NCI-H446 treated with DMSO at 0.1 percent for 48 hours (cell line): ENCODE results near the gene KCNK2.

Experiments
- DNase-seq: peaks from one replicate; lab custom pipeline; 2025; lab: John Stamatoyannopoulos, UW

Gene KCNK2

DNA sequence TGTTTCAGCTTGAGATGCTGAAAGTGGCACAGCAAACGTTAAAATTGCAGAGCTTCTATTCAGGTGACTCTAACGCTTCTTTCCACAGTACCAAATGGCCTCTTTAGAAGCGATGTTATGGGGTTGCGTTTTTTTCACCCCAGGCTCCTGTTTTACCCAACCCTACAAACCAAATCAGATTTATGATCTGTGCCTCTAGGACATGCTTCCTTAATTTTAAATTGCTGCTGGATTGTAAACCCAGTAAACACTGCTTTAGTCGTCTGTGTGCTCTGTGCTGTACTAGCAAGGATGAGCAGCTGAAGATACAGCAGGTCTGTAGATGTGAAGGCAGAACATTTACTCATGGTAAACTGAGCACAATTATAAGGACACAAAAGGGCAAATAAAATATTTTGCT, 13.0 kb downstream of the KCNK2 start:
- DNase-seq, result no peak

GRCh38 chr1:215101511-215101910, 19.0 kb downstream of the KCNK2 start:
- DNase-seq, result no peak

- DNase-seq, result no peak
These were observed 21.7 kb downstream of the KCNK2 start for GRCh38 chr1:215104283-215104682.

DNA sequence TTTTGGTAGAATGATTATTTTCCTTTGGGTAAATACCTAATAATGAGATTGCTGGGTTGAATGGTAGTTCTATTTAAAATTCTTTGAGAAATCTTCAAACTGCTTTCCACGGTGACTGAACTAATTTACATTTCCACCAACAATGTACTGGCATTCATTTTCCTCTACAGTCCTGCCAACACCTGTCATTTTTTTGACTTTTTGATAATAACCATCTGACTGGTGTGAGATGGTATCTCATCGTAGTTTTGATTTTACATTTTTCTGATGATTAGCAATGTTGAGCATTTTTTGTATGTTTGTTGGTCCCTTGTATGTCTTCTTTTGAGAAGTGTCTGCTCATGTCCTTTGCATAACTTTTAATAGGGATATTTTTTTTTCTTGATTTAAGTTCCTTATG, 23.5 kb downstream of the KCNK2 start:
- no peak for DNase-seq

- no peak for DNase-seq
These were observed 26.6 kb downstream of the KCNK2 start for GRCh38 chr1:215109171-215109570.

DNA sequence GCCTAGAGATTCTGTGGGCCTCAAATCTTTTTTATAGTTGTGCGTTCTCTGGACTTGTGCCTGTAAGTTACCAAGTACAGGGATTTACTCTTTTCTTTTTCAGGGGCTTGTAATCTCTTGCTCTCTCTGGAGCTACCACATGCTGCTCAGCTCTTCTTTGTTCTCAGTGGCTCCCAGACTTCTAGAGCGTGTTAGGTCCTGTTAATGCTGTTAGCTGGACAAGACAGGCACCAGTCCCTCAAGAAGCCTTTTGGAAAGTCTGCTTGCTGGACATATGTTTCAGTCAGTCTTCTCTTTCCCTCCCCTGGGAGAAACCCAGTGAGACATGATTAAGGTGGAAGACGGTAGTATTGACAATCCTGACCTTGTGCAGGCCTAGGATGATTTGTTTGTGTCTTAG, 29.4 kb downstream of the KCNK2 start:
- no peak for DNase-seq

DNA sequence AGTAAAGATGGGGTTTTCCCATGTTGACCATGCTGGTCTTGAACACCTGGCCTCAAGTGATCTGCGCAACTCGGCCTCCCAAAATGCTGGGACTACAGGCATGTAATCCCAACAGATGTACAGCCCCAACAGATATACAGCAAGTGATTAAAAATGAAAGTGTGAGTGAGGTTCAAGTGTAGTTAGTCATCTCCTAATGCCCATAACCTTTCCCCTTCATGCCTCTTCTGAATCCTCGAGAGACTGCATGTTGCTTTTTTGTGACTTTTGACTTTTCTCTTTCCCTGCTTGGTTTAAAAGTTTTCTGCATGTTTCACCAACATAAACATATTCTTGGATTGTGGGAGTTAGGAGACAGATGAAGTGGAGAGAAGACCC, 31.2 kb downstream of the KCNK2 start:
- DNase-seq, result no peak

DNA sequence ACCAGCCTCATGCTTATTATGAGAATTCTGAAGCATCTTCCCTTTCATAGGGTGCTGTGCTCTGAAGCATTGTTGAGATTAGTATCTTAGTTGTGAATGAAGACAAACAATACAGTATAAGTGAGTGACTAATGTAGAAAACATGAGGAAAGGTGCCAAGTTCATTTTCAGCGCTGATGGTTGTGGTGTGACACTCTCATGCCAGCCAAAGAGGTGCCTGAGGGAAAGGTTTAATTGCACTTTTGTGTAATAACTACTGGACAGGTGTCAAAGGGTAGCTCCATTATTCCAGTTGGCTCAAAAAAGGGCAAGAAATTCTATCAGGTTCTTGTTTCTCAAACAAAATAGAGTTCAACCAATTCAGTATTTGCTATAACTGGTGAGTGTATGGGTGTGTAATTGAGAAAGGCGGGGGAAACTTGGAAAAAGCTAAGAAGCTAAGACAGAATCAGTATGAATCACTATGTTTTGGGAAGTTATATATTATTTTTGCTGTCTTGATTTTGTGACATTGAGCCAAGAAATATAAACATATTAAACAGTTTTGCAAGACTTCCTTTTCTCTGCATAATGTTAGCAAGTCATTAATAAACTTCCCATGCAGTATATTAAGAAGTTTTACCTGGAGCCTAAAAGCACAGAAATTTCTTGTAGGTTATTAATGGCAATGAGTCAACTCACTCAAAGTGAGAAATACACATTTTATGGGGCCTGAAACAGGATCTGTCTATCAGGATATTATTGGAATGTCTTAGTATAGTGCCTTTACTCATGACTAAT, 31.8 kb downstream of the KCNK2 start:
- DNase-seq, result no peak

DNA sequence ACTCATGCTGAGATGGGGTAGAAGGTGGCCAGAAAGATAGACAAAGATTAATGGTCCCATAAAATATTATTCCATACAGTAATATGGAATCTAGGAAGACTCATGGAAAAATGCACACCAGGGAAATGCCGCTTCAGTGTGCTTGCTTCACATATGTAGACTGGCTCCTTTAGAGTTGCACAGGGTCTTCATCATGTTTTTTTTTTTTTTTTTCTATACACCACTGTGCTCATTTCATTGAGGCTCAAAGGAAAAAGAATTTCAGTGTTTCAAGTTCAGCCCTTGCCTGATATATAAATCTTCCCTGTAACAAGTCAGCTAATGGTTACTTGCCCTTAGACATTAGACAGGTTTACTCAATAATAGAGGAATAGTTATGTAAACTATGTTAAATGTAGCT, 33.2 kb downstream of the KCNK2 start:
- no peak for DNase-seq

DNA sequence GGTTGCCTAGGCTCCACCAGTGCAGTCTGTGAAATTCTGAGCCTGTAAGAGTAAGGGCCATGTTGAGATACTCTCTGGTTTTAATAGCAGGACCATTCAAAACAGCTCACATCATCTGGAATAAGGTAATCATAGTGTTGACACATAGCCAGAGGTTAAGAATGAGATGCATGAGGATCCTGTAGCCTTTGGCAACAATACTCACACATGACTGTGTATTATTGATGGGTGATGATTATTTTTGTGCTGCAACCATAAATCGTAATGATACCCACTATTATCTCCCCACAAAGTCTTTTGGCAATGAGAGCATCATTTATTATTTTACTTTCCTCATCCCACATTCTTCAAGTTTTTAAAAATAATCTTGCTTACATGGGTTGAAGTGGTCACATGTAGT, 35.5 kb downstream of the KCNK2 start:
- no peak for DNase-seq

- no peak for DNase-seq
These were observed 36.5 kb downstream of the KCNK2 start for GRCh38 chr1:215119056-215119455.

GRCh38 chr1:215119719-215120365, 37.3 kb downstream of the KCNK2 start:
- no peak for DNase-seq

DNA sequence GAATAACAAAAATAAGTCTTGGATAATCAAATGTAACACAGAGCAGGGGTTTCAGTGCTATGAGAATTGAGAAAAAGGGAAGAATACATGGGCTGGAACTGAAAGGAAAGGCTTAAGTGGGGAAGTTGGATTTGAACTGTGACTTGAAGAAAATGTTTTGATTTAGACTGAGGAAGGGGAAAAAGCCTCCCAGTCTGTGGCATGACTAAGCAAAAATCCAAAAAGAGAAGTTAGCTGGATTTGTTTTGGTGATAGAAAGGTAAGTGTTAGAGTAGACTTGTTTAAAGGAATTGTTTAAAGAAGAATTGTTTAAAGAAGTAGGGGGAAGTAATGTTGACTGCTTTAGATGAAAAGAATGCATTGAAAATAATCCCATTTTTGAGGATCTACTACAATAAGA, 46.0 kb downstream of the KCNK2 start:
- DNase-seq, result no peak

DNA sequence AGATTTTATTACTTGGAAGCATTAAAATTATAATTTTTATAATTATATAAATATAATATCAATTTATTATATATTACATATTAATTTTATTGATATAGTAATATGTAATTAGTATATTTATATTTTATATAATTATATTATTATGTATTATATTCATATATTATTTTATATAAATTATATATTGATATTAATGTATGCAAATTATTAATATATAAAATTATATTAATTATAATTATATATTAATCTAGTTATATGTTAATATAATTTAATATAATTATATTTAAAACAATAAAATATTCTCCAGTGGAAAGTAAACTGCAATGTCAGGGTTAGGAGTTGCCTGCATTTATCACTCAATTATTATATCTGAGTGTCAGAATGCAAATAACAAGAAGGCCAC, 48.8 kb downstream of the KCNK2 start:
- DNase-seq, result no peak

GRCh38 chr1:215132156-215132555, 49.6 kb downstream of the KCNK2 start:
- no peak for DNase-seq

GRCh38 chr1:215133532-215133931, 51.0 kb downstream of the KCNK2 start:
- DNase-seq, result no peak

- no peak for DNase-seq
These were observed 55.4 kb downstream of the KCNK2 start for GRCh38 chr1:215137985-215138384.

DNA sequence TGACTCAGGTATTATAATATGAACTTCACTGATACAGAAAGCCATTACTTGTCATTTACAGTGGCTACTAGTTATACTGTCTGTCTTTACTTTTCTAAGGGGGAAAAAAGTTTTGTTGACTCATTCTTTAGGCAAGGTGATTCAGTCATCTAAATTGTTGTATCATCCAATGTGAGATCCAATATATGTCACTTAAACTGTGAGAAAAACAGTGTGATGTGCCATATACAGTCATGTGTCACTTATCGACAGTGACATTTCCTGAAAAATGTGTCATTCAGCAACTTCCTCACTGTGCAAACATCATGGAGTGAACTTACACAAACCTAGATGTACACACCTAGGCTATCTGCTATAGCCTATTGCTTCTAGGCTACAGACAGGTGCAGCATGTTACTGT, 57.6 kb downstream of the KCNK2 start:
- no peak for DNase-seq

- no peak for DNase-seq
These were observed 58.9 kb downstream of the KCNK2 start for GRCh38 chr1:215141460-215141859.

DNA sequence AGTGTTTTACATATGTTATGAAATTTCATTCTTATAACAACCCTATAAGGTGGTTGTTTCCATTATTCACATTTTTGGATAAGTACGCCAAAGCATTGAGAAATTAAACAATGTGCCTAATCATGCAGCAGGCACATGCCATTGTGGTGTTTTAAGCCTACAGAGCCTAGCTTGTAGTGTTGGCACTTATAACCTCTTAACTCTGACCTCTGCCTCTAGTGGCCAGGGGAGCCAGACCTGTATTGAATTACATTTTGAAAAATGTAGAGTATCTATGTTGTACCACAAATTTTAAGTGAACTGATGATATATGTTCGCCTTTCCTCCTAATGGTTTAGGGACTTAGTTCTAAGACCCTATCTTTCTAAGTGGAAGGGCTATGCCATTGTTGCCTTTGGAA, 61.0 kb downstream of the KCNK2 start:
- DNase-seq, result no peak

DNA sequence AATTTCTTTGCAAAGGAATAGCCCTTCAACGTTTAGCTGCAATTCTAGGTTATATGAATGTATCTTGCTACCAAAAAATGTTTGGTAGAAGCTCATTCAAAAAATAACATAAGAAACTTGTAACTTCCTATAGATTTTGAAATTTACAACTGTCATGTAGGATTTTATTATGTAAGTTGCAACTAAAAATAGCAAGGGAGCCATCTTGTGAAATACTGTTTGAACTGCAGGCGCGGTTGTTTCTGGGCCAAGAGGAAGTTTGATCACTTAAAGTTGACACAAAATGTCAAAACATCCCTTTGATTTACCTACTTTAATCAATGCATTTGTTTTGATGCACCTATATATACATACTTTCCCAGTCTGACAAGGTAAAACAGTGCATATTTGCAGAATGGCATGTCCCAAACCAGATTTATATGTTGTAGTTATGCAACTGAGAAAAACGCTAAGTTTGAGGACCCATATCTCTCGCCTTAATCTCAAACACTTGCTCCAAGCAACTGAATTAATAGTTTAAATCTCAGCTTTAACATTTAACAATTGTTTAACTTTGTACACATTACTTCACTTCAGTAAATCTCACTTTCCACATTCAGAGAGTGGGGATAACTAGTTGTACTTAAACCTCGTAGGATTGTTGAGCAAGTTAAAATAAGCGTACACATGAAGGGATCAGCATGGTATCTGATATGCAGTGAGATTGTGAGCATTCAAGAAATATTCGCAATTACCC, 63.9 kb downstream of the KCNK2 start:
- DNase-seq, result peak; percentile 13

DNA sequence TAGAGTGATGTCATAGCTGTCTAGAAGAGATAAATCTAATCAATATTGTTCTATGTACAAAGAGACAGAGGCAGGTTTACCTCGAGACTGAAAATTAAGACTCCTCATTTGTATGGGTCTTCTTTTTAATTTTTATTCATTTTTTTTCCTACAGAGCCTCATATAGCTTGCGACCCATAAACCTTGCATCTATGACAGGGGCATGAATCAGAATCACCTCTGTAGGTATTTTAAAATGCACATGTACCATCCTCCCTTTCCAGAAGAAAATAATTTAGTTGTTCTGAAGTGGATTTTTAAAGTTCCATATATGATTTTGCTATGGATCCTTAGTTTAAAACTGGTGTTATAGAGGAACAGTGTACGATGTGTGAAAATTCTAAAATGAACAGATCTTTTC, 64.5 kb downstream of the KCNK2 start:
- no peak for DNase-seq

GRCh38 chr1:215151841-215152549, 69.5 kb downstream of the KCNK2 start:
- DNase-seq, result no peak
